ENCODE data around the gene C6orf15. TPM values are rescaled to one million over a fixed set of nuclear protein-coding genes. Genes with fewer than 3 reads are reported as not detected.

Gene C6orf15
- total and polyA plus RNA-seq, 2 of the 8 experiments (the other 6 are each of a cell fraction or from before 2014, with no cell fraction given) = not detected

DNA sequence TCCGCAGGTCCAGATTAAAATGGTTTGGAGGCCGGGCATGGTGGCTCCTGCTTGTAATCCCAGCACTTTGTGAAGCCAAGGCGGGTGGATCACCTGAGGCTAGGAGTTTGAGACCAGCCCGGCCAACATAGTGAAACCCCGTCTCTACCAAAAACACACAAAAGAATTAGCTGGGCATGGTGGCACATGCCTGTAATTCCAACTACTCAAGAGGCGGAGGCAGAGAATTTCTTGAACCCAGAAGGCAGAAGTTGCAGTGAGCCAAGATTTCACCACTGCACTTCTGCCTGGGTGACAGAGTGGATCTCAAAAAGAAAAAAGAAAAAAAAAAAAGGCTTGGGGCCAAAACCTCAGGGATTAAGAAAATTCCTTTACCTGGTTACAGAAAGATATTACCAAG is 30.5 kb downstream of the C6orf15 start (continued):
- TF ChIP-seq, protein P1, sequence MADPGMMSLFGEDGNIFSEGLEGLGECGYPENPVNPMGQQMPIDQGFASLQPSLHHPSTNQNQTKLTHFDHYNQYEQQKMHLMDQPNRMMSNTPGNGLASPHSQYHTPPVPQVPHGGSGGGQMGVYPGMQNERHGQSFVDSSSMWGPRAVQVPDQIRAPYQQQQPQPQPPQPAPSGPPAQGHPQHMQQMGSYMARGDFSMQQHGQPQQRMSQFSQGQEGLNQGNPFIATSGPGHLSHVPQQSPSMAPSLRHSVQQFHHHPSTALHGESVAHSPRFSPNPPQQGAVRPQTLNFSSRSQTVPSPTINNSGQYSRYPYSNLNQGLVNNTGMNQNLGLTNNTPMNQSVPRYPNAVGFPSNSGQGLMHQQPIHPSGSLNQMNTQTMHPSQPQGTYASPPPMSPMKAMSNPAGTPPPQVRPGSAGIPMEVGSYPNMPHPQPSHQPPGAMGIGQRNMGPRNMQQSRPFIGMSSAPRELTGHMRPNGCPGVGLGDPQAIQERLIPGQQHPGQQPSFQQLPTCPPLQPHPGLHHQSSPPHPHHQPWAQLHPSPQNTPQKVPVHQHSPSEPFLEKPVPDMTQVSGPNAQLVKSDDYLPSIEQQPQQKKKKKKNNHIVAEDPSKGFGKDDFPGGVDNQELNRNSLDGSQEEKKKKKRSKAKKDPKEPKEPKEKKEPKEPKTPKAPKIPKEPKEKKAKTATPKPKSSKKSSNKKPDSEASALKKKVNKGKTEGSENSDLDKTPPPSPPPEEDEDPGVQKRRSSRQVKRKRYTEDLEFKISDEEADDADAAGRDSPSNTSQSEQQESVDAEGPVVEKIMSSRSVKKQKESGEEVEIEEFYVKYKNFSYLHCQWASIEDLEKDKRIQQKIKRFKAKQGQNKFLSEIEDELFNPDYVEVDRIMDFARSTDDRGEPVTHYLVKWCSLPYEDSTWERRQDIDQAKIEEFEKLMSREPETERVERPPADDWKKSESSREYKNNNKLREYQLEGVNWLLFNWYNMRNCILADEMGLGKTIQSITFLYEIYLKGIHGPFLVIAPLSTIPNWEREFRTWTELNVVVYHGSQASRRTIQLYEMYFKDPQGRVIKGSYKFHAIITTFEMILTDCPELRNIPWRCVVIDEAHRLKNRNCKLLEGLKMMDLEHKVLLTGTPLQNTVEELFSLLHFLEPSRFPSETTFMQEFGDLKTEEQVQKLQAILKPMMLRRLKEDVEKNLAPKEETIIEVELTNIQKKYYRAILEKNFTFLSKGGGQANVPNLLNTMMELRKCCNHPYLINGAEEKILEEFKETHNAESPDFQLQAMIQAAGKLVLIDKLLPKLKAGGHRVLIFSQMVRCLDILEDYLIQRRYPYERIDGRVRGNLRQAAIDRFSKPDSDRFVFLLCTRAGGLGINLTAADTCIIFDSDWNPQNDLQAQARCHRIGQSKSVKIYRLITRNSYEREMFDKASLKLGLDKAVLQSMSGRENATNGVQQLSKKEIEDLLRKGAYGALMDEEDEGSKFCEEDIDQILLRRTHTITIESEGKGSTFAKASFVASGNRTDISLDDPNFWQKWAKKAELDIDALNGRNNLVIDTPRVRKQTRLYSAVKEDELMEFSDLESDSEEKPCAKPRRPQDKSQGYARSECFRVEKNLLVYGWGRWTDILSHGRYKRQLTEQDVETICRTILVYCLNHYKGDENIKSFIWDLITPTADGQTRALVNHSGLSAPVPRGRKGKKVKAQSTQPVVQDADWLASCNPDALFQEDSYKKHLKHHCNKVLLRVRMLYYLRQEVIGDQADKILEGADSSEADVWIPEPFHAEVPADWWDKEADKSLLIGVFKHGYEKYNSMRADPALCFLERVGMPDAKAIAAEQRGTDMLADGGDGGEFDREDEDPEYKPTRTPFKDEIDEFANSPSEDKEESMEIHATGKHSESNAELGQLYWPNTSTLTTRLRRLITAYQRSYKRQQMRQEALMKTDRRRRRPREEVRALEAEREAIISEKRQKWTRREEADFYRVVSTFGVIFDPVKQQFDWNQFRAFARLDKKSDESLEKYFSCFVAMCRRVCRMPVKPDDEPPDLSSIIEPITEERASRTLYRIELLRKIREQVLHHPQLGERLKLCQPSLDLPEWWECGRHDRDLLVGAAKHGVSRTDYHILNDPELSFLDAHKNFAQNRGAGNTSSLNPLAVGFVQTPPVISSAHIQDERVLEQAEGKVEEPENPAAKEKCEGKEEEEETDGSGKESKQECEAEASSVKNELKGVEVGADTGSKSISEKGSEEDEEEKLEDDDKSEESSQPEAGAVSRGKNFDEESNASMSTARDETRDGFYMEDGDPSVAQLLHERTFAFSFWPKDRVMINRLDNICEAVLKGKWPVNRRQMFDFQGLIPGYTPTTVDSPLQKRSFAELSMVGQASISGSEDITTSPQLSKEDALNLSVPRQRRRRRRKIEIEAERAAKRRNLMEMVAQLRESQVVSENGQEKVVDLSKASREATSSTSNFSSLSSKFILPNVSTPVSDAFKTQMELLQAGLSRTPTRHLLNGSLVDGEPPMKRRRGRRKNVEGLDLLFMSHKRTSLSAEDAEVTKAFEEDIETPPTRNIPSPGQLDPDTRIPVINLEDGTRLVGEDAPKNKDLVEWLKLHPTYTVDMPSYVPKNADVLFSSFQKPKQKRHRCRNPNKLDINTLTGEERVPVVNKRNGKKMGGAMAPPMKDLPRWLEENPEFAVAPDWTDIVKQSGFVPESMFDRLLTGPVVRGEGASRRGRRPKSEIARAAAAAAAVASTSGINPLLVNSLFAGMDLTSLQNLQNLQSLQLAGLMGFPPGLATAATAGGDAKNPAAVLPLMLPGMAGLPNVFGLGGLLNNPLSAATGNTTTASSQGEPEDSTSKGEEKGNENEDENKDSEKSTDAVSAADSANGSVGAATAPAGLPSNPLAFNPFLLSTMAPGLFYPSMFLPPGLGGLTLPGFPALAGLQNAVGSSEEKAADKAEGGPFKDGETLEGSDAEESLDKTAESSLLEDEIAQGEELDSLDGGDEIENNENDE (IDR thresholded peaks at IDR 0.05; ENCODE audit: insufficient replicate concordance, low read length) = no peak
- TF ChIP-seq FOSL1 (IDR thresholded peaks at IDR 0.05; ENCODE audit: insufficient read depth, low read depth, low read length) = no peak
- TF ChIP-seq GTF2F1 (IDR thresholded peaks at IDR 0.05; ENCODE audit: borderline replicate concordance, low read depth, low read length) = no peak
- no peak for TF ChIP-seq SIN3A (conservative IDR thresholded peaks at IDR 0.05 in 1 of 2, IDR thresholded peaks at IDR 0.05 in 1 of 2; ENCODE audit: low read depth in 1 of 2, low read length in 2 of 2)
- TF ChIP-seq TAF7 (optimal IDR thresholded peaks at IDR 0.05; ENCODE audit: borderline replicate concordance, low read depth, low read length) = no peak
- no peak for TF ChIP-seq CTBP2 (IDR thresholded peaks at IDR 0.05; ENCODE audit: borderline replicate concordance, insufficient read depth, insufficient read length, low read length)
- no peak for TF ChIP-seq EZH2 (IDR thresholded peaks at IDR 0.05; ENCODE audit: low read depth, low read length, severe bottlenecking)

Measured in H1 (cell line).